NCI-H1417 treated with DMSO at 0.1 percent for 48 hours (cell line): Measurements from ENCODE around the gene CXCL16.
"Not testable (repeated sequence)": the region's sequence is repeated elsewhere in the genome, so short reads cannot be mapped to it uniquely, and the experiment has no call there.

Source experiments
- DNase-seq: peaks from one replicate; lab custom pipeline; 2025; lab: John Stamatoyannopoulos, UW

Gene CXCL16

GRCh38 chr17:4699401-4700056 lies 40.2 kb downstream of the CXCL16 start:
- not testable (repeated sequence) for DNase-seq

GRCh38 chr17:4696437-4696805 lies 43.3 kb downstream of the CXCL16 start:
- DNase-seq: no peak

GRCh38 chr17:4693416-4693815 lies 46.3 kb downstream of the CXCL16 start:
- no peak for DNase-seq

- DNase-seq: no peak
Observed at GRCh38 chr17:4691686-4692085, 48.0 kb downstream of the CXCL16 start.

GRCh38 chr17:4690745-4691144 lies 49.0 kb downstream of the CXCL16 start:
- DNase-seq: no peak

GRCh38 chr17:4689872-4690271 lies 49.9 kb downstream of the CXCL16 start:
- DNase-seq: not testable (repeated sequence)

GRCh38 chr17:4683739-4684138 lies 56.0 kb downstream of the CXCL16 start:
- DNase-seq: not testable (repeated sequence)
